IMR-90 (cell line): ENCODE data around the gene DOK6. TPM values are rescaled to one million over a fixed set of nuclear protein-coding genes. Genes with fewer than 3 reads are reported as not detected.

Experiments used
- ATAC-seq: fragments of 200-7000 bp; cut with Tn5 transposase; 2 replicates; pipeline ENCODE4 v1.9.1; 2020; ENCODE audit warnings: low read depth, mild to moderate bottlenecking, moderate library complexity
- BruUV-seq: library from RNA; stranded (reverse); fragments of 400-500 nt; replicated peaks from 2 replicates; lab custom pipeline; 2021; lab: Mats Ljungman, UMichigan
- CTCF ChIA-PET: fragments of 300-600 bp; formaldehyde crosslinking; extraction: SDS; loops from one replicate; lab custom pipeline; 2021; ENCODE audit warnings: antibody characterized with exemption; lab: Yijun Ruan, JAX
- POLR2A ChIA-PET: fragments of 300-600 bp; sonication (Branson Sonifier 250); formaldehyde crosslinking; loops from one replicate; lab custom pipeline; 2022; ENCODE audit warnings: antibody characterized with exemption; ENCODE audit not compliant: unreplicated experiment; lab: Charles Lee
- DNase-seq: peaks from one replicate; pipeline ENCODE4 v3.0.0; 2013
- H2AFZ ChIP-seq: replicated peaks from 2 replicates; pipeline ENCODE3; 2013; ENCODE audit warnings: low read length, mild to moderate bottlenecking; ENCODE audit not compliant: poor library complexity
- H2AK5ac ChIP-seq: 2 replicates; pipeline ENCODE4 v1.6.1; 2013; ENCODE audit warnings: low read depth, low read length, inconsistent platforms
- H2AK9ac ChIP-seq: replicated peaks from 2 replicates; pipeline ENCODE3; 2013; ENCODE audit warnings: mild to moderate bottlenecking, low read depth, low read length, moderate library complexity; ENCODE audit not compliant: poor library complexity
- H2BK120ac ChIP-seq: 2 replicates; pipeline ENCODE4 v1.6.1; 2013; ENCODE audit warnings: low read depth, low read length, inconsistent platforms
- H2BK15ac ChIP-seq: 3 replicates; pipeline ENCODE4 v1.6.1; 2013; ENCODE audit warnings: low read depth, low read length, inconsistent platforms
- H2BK20ac ChIP-seq: 2 replicates; pipeline ENCODE4 v1.6.1; 2013; ENCODE audit warnings: low read depth, mild to moderate bottlenecking, inconsistent platforms, low read length, moderate library complexity
- H2BK5ac ChIP-seq: 2 replicates; pipeline ENCODE4 v1.6.1; 2013; ENCODE audit warnings: mild to moderate bottlenecking, low read depth, low read length, inconsistent platforms; ENCODE audit not compliant: poor library complexity, severe bottlenecking
- H3K14ac ChIP-seq: replicated peaks from 2 replicates; pipeline ENCODE4 v1.6.1; 2013; ENCODE audit warnings: low read depth, low read length, inconsistent platforms
- H3K18ac ChIP-seq: 2 replicates; pipeline ENCODE4 v1.6.1; 2013; ENCODE audit warnings: low read depth, low read length, control low read depth
- H3K23ac ChIP-seq: 2 replicates; pipeline ENCODE4 v1.6.1; 2013; ENCODE audit warnings: low read depth, low read length, inconsistent platforms
- H3K27ac ChIP-seq: 2 replicates; pipeline ENCODE4 v1.5.1; 2013; ENCODE audit warnings: mild to moderate bottlenecking, control low read depth, low read length; ENCODE audit not compliant: insufficient read depth
- H3K27me3 ChIP-seq: 2 replicates; pipeline ENCODE4 v1.6.1; 2013; ENCODE audit warnings: low read length; ENCODE audit not compliant: control insufficient read depth, insufficient read depth
- H3K36me3 ChIP-seq: 2 replicates; pipeline ENCODE4 v1.6.1; 2013; ENCODE audit warnings: low read length, mixed read lengths; ENCODE audit not compliant: control insufficient read depth, insufficient read depth
- H3K4ac ChIP-seq: 2 replicates; pipeline ENCODE4 v1.6.1; 2013; ENCODE audit warnings: low read depth, low read length, inconsistent platforms
- H3K4me1 ChIP-seq: 2 replicates; pipeline ENCODE4 v1.6.1; 2013; ENCODE audit warnings: low read length, mixed read lengths; ENCODE audit not compliant: control insufficient read depth, insufficient read depth
- H3K4me2 ChIP-seq: 2 replicates; pipeline ENCODE4 v1.6.1; 2013; ENCODE audit warnings: low read depth, mild to moderate bottlenecking, control low read depth, low read length, moderate library complexity
- H3K4me3 ChIP-seq: 2 replicates; pipeline ENCODE4 v1.5.1; 2013; ENCODE audit warnings: low read depth, mild to moderate bottlenecking, control low read depth, low read length, moderate library complexity; ENCODE audit not compliant: insufficient read depth
- H3K56ac ChIP-seq: 2 replicates; pipeline ENCODE4 v1.6.1; 2013; ENCODE audit warnings: low read length, inconsistent platforms; ENCODE audit not compliant: insufficient read depth; ENCODE audit errors: extremely low read depth
- H3K79me1 ChIP-seq, 2 experiments: 2 replicates each; pipeline ENCODE4 v1.6.1; 2013; ENCODE audit warnings: low read length in 2 of 2, inconsistent platforms in 1 of 2, low read depth in 1 of 2
- H3K9ac ChIP-seq: 2 replicates; pipeline ENCODE4 v1.6.1; 2013; ENCODE audit warnings: low read depth, low read length, control low read depth
- H3K9me1 ChIP-seq: 2 replicates; pipeline ENCODE4 v1.6.1; 2013; ENCODE audit warnings: low read length, inconsistent platforms; ENCODE audit not compliant: insufficient read depth
- H3K9me3 ChIP-seq: 2 replicates; pipeline ENCODE4 v1.6.1; 2013; ENCODE audit warnings: low read length; ENCODE audit not compliant: control insufficient read depth, insufficient read depth
- H4K20me1 ChIP-seq: 2 replicates; pipeline ENCODE4 v1.6.1; 2013; ENCODE audit warnings: low read length, inconsistent platforms; ENCODE audit not compliant: insufficient read depth
- H4K5ac ChIP-seq: 2 replicates; pipeline ENCODE4 v1.6.1; 2013; ENCODE audit warnings: mild to moderate bottlenecking, low read depth, low read length, control low read depth
- H4K8ac ChIP-seq, 2 experiments: 2 replicates each; pipeline ENCODE4 v1.6.1; 2013; ENCODE audit warnings: low read depth in 2 of 2, low read length in 2 of 2, control low read depth in 1 of 2, inconsistent platforms in 1 of 2
- H4K91ac ChIP-seq: 2 replicates; pipeline ENCODE4 v1.6.1; 2013; ENCODE audit warnings: low read depth, low read length, inconsistent platforms; ENCODE audit not compliant: insufficient read depth
- FOS ChIP-seq: fragments of 150-350 bp; IDR thresholded peaks from 2 replicates; pipeline ENCODE4 v1.6.1; 2016; ENCODE audit warnings: low read depth, low read length
- MXI1 ChIP-seq: IDR thresholded peaks from 2 replicates; pipeline ENCODE4 v1.6.1; 2012; ENCODE audit warnings: low read depth, mild to moderate bottlenecking, low read length, moderate library complexity, borderline replicate concordance
- NFE2L2 ChIP-seq: fragments of 150-350 bp; IDR thresholded peaks from 2 replicates; pipeline ENCODE4 v1.6.1; 2016; ENCODE audit warnings: low read depth, mild to moderate bottlenecking, low read length
- WGBS, 2 experiments: methylation state at CpG; one replicate each; pipeline versions ENCODE4 v1.1.5 to v1.1.7; 2013; ENCODE audit warnings: missing lambda C conversion rate in 2 of 2; ENCODE audit not compliant: insufficient read length in 1 of 2; ENCODE audit errors: extremely low coverage in 2 of 2; 5-methylcytosine and 5-hydroxymethylcytosine counted together
- dilution Hi-C: fragments of 300-500 bp; cut with HindIII; formaldehyde crosslinking; loops from one replicate; pipeline ENCODE4 v1.14.3; 2018; ENCODE audit warnings: low sequenced_read_pairs; ENCODE audit not compliant: unreplicated experiment
- in situ Hi-C: fragments of 300-500 bp; cut with MboI; formaldehyde crosslinking; loops from 3 replicates; pipeline ENCODE4 v1.14.3; 2019; ENCODE audit warnings: low sequenced_read_pairs, inconsistent platforms, mixed read lengths
- intact Hi-C: fragments of 100-400 bp; cut with micrococcal nuclease; formaldehyde crosslinking; loops from 2 replicates; pipeline ENCODE4 v1.10.0; 2022
- polyA plus RNA-seq, 3 experiments: library from polyadenylated mRNA; depleted of rRNA; stranded (reverse); fragments of >200 nt; gene quantifications; 2 replicates each; pipeline ENCODE4 v1.2.3, GENCODE V29; 2012; ENCODE audit warnings: low replicate concordance in 1 of 3
- total RNA-seq: library from RNA; depleted of rRNA; stranded (reverse); fragments of >200 nt; gene quantifications from 2 replicates; pipeline ENCODE4 v1.2.3, GENCODE V29; 2012

Gene DOK6
- total and polyA plus RNA-seq, 2 of the 4 experiments (the other 2 are of a cell fraction), result 1.9 to 2.7 TPM

DNA sequence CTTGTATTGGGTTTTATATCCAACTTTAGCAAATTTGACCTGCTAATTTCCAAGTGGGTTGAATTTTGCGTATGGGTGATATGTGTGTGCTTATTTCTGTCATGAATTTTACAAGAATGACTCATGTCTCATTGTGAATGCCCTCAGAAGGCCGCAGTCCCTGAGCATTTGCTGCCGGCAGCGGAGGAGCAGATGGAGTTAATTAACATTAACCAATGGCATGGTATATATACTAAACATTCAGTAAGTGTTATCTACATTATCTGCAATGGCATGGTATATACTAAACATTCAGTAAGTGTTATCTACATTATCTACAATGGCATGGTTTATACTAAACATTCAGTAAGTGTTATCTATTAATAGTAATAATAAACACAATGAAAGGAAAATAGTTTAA, 90.1 kb downstream of the DOK6 start:
- H3K27me3 ChIP-seq, result no peaks in the 10 kb centered on the region
- 0% methylated on average over 1 of the region's 4 CpGs; no CpG with 5 or more reads in 1 of the 2 experiments for WGBS, 2 experiments
- no peak overlapping the region for H3K56ac ChIP-seq
- no peak overlapping the region for H4K5ac ChIP-seq
- no peak overlapping the region for H2BK15ac ChIP-seq
- ChIA-PET POLR2A (no interaction called here), CTCF (no interaction called here)
- intact Hi-C loops (loop anchor here (10.0 kb wide), 1 partner anchor 594 kb away; no protein-coding TSS in a partner anchor), dilution Hi-C loops (no loop called here), in situ Hi-C loops (no loop called here)
- no peak overlapping the region for H3K4me2 ChIP-seq
- no peak overlapping the region for H3K4ac ChIP-seq
- H3K18ac ChIP-seq, result no peak overlapping the region
- no peak overlapping the region for H2AK9ac ChIP-seq
- 0 out of 2 replicates have a peak, but pooled peaks cover 2% of the 10 kb centered on the region for H3K9me1 ChIP-seq
- H4K8ac ChIP-seq, result no peak overlapping the region
- H3K27ac ChIP-seq, result no peak overlapping the region
- H4K91ac ChIP-seq, result no peak overlapping the region
- H3K14ac ChIP-seq, result no peak overlapping the region
- DNase-seq (peak; percentile 75), ATAC-seq (peak; percentile 89)
- H3K4me3 ChIP-seq, result no peak overlapping the region
- H3K9ac ChIP-seq, result no peak overlapping the region
- no peaks in the 10 kb centered on the region for H4K20me1 ChIP-seq
- no peaks in the 10 kb centered on the region for H3K79me1 ChIP-seq
- peaks cover 3% of the 10 kb centered on the region for H3K4me1 ChIP-seq
- H2BK5ac ChIP-seq, result peak overlapping the region; percentile 31
- TF ChIP-seq MXI1 (no peak), FOS (peak; percentile 55; the same call in 1 of the 2 replicates), NFE2L2 (no peak)
- peaks cover 6% of the 10 kb centered on the region for H3K9me3 ChIP-seq
- H2BK120ac ChIP-seq, result no peak overlapping the region
- BruUV-seq, result no TSS peak
- no peaks in the 10 kb centered on the region for H3K36me3 ChIP-seq
- no peak overlapping the region for H2AFZ ChIP-seq
- H2BK20ac ChIP-seq, result no peak overlapping the region
- H3K23ac ChIP-seq, result no peak overlapping the region
- no peak overlapping the region for H2AK5ac ChIP-seq
